EH (cell line): ENCODE results near the gene MAP4K1.
A peak's percentile ranks its signal among the peaks of the same experiment; 100 is the strongest.

Experiments used
- DNase-seq: peaks from one replicate; pipeline ENCODE4 v3.0.0-alpha.2; 2015; ENCODE audit warnings: low read depth

The MAP4K1 gene

DNA sequence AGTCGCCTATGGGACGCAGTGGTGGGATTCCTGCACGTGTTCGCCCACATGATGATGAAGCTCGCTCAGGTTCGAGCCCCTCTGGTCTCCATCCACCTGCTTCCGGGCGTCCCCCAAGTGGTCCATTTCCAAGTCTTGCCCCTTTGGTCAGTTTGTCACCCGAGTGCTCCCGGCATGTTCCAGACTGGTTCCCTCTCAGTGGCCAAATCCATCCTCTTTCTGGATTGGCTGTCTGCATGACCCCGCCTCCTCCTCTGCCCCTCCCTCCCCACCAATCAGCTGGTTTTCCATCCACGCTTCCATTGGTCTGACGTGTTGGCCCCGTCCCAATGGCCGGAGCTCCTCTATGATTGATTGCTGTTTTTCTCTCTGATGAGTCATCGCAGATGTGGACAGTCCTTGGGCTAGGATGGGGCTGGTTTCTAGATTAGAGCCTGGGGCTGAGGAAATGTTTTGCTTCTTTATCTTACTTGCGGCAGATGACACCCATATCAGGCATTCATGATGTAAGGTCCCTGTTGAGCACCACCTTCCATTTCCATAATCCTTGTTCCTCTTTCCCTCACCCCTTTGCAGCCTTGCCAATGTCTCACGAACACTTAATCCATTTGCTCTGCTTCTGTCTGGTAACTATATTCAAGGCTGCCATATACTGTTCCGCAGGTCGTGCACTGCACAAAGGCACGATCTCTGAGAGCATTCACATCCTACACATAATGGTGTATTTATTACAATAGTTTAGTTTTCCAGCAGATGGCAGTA, 73.8 kb downstream of the MAP4K1 start:
- DNase-seq: peak; percentile 95

- no peak for DNase-seq
Observed at GRCh38 chr19:38543286-38543806, 74.4 kb downstream of the MAP4K1 start.

GRCh38 chr19:38542040-38542439, 75.7 kb downstream of the MAP4K1 start:
- no peak for DNase-seq

- DNase-seq: no peak
Observed at GRCh38 chr19:38539751-38540150, 78.0 kb downstream of the MAP4K1 start.

GRCh38 chr19:38538793-38539528, 78.8 kb downstream of the MAP4K1 start:
- no peak for DNase-seq

GRCh38 chr19:38538386-38538785, 79.4 kb downstream of the MAP4K1 start:
- no peak for DNase-seq
